PC-3 (cell line): ENCODE data around the gene CRAMP1.

Source experiments
- CTCF ChIP-seq: fragments of 300-600 bp; sonication (generic); conservative IDR thresholded peaks from 2 replicates; pipeline ENCODE4 v1.5.1; 2017; ENCODE audit warnings: antibody characterized with exemption, low read depth, mild to moderate bottlenecking, low read length
- EZH2 ChIP-seq: fragments of 300-600 bp; sonication (generic); IDR thresholded peaks from one replicate; pipeline ENCODE4 v1.6.1; 2017; ENCODE audit warnings: antibody characterized with exemption, mild to moderate bottlenecking, low read length; ENCODE audit not compliant: unreplicated experiment
- EZH2phosphoT487 ChIP-seq: fragments of 300-600 bp; sonication (generic); IDR thresholded peaks from 2 replicates; pipeline ENCODE4 v1.6.1; 2018; ENCODE audit warnings: mild to moderate bottlenecking, antibody characterized with exemption, low read length, borderline replicate concordance

GRCh38 chr16:1584926-1585484, 27.2 kb upstream of the CRAMP1 start:
- no peak for TF ChIP-seq CTCF
- TF ChIP-seq EZH2, result no peak
- no peak for TF ChIP-seq EZH2phosphoT487
